MV-4-11 (cell line): Measurements from ENCODE around the gene SLC25A30.
A peak's percentile ranks its signal among the peaks of the same experiment; 100 is the strongest.
"Not testable (repeated sequence)": the region's sequence is repeated elsewhere in the genome, so short reads cannot be mapped to it uniquely, and the experiment has no call there.

ENCODE experiments used
- DNase-seq: peaks from one replicate; lab custom pipeline; 2025; lab: John Stamatoyannopoulos, UW

SLC25A30 gene

GRCh38 chr13:45391926-45392325, 26.2 kb downstream of the SLC25A30 start:
- no peak for DNase-seq

DNA sequence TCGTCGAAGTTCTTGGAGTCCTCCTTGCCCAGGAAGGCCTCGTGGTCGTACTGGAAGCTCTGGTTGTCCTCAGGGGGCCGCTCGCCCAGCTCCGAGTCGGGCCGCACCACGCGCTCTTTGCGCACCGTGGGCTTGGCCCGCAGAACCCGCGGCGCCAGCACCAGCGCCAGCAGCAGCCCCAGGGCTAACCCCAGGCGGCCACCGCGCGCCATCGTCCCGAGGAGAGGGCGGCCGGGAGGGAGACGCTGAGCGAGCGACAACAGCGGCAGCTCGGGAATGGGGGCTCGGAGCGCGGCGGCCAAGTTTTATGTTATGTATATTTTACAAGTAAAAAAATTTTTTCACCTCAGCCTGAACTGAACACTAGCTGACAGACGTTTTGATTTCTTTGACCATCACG, 27.0 kb downstream of the SLC25A30 start:
- DNase-seq = not testable (repeated sequence)

- DNase-seq = not testable (repeated sequence)
These were observed 27.8 kb downstream of the SLC25A30 start for GRCh38 chr13:45390348-45390747.

GRCh38 chr13:45388664-45389063, 29.5 kb downstream of the SLC25A30 start:
- DNase-seq = no peak

DNA sequence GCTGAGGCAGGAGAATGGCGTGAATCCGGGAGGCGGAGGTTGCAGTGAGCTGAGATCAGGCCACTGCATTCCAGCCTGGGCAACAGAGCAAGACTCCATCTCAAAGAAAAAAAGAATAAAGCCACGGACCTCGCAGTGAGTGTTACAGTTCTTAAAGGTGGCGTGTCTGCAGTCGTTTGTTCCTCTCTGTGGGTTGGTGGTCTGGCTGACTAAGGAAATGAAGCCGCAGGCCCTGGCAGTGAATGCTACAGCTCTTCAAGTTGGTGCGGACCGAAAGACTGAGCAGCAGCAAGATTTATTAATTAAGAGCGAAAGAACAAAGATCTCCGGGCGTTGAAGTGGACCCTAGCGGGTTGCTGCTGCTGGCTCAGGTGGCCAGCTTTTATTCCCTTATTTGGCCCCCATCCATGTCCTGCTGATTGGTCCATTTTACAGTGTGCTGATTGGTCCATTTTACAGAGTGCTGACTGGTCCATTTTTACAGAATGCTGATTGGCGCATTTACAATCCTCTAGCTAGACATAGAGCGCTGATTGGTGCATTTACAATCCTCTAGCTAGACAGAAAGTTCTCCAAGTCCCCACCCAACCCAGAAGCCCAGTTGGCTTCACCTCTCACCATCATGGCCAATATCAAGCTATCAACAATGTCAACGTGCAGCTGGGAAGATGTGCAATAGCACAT, 31.1 kb downstream of the SLC25A30 start:
- DNase-seq = peak; percentile 88

DNA sequence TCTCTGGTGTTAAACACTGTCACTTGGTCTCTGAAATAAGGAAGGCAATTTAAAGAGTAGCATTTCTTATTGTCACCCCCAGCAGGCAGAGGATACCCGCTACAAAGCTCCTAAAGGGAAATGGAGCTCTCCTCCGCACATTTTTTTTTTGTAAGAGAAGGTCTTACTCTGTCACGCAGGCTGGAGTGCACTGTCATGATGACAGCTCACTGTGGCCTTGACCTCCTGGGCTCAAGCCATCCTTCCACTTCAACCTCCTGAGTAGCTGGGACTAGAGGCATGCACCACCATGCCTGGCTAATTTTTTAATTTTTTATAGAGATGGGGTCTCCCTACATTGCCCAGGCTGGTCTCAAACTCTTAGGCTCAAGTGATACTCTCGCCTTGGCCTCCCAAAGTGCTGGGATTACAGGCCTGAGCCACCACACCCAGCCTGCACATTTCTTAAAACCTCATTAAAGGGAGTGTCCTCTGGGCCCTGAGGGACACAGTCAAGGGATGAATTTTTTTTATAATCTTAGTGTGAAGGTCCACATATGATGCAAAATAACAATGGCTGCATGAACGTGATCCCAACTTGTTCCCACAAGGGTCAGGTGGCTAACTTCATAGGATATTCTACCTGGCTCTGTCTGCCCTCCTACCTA, 32.1 kb downstream of the SLC25A30 start:
- DNase-seq = peak; percentile 58

GRCh38 chr13:45385320-45385719, 32.9 kb downstream of the SLC25A30 start:
- DNase-seq = no peak

- no peak for DNase-seq
These were observed 33.5 kb downstream of the SLC25A30 start for GRCh38 chr13:45384474-45385174.

- not testable (repeated sequence) for DNase-seq
These were observed 35.4 kb downstream of the SLC25A30 start for GRCh38 chr13:45382739-45383138.

DNA sequence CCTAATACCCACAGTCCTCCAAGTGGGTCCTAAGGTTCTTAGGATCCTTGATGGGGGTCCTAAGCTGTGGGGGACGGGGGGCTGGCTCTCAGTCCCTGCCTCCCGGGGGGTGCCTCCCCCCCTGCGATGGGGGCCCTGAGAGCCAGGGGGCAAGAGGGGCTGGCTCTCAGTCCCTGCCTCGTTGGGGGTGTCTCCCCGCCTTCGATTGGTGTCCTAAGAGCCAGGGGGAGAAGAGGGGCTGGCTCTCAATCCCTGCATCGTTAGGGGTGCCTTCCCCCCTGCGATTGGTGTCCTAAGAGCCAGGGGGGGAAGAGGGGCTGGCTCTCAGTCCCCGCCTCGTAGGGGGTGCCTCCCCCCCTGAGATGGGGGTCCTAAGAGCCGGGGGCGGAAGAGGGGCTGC, 37.0 kb downstream of the SLC25A30 start:
- DNase-seq = no peak

- not testable (repeated sequence) for DNase-seq
These were observed 37.5 kb downstream of the SLC25A30 start for GRCh38 chr13:45380708-45381107.

DNA sequence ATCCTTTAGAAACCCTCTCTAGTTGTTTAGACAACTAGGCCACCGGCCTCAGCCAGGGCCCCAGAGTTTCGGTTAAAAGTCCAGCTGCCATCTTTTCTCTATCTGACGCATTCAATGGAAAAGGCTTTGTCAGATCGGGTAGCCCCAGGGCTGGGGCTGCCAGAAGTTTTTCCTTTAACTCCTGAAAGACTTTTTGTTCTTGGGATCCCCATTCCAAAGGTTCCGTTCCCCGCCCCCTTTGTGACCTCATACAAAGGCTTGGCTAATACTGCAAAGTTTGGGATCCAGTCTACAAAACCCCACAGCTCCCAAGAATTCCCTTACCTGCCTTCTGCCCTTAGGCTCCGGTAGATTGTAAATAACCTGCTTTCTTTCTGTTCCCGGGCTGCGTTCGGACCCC, 38.7 kb downstream of the SLC25A30 start:
- not testable (repeated sequence) for DNase-seq

DNA sequence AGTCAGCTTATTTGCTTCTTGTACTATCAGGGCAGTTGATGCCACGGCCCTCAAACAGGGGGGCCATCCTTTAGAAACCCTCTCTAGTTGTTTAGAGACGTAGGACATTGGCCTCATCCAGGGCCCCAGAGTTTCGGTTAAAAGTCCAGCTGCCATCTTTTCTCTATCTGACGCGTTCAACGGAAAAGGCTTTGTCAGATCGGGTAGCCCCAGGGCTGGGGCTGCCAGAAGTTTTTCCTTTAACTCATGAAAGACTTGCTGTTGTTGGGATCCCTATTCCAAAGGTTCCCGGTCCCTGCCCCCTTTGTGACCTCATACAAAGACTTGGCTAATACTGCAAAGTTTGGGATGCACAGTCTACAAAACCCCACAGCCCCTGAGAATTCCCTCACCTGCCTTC, 39.4 kb downstream of the SLC25A30 start:
- DNase-seq = not testable (repeated sequence)

GRCh38 chr13:45377314-45377713, 40.9 kb downstream of the SLC25A30 start:
- DNase-seq = not testable (repeated sequence)

GRCh38 chr13:45376651-45377050, 41.5 kb downstream of the SLC25A30 start:
- DNase-seq = not testable (repeated sequence)

GRCh38 chr13:45374917-45375316, 43.3 kb downstream of the SLC25A30 start:
- no peak for DNase-seq

DNA sequence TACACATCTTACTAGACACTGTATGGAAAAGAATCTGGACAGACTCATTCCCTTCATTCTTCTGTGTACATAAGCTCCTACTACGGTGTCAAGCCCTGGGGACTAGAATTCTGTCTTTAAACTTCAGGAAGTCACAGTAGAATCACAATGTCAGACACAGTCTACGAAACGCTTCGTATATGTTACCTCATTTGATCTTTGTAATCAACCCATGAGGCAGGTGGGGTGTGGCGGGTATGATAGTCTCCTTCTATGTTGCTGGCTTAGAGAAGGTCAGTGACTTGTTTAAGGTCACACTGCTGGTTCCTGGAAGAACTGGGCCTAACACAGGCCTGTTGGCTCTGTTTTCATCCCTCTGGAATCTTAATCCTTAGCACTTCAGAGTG, 45.0 kb downstream of the SLC25A30 start:
- no peak for DNase-seq

DNA sequence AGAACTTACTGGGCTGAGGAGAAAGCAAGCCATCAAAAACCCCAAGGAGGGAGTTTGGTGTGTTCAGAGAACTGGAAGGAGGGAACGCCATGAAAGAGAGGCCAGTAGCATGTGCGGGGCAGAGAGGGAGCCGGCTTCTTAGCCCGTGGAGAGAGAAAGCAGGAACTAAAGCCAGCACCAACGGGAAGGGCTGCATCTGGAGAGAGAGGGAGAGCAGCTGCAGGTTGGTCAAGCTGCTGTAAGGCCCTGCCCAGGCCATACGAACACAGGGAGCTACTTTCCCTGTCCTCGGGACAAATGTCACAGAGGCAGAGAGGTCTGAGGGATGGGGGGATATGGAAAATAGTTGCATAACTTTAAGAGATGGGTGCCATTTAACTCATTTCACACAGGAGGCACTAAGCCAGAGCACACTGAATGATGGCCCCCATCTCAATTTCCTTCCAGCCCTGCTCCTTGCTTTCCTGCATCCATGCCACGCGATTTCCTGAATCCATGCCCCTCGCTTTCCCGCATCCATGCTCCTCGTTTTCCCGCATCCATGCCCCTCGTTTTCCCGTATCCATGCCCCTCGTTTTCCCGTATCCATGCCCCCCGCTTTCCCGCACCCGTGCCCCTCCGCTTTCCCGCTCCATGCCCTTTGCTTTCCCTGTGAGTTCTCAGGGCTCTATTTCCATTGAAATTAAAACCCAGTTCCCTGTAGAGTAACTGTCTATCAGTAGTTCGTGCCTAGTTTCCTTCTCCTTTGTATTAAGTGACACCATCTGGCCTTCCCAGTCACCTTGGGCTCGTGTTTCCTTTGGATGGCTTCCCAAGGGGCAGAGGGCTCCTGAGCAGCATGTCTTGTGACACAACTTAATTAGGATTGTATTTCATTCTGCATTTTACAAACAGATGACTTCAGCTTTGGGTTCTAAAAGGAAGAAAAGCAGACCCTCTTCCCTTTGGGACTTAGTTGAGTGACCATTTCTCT, 45.7 kb downstream of the SLC25A30 start:
- peak; percentile 17 for DNase-seq

DNA sequence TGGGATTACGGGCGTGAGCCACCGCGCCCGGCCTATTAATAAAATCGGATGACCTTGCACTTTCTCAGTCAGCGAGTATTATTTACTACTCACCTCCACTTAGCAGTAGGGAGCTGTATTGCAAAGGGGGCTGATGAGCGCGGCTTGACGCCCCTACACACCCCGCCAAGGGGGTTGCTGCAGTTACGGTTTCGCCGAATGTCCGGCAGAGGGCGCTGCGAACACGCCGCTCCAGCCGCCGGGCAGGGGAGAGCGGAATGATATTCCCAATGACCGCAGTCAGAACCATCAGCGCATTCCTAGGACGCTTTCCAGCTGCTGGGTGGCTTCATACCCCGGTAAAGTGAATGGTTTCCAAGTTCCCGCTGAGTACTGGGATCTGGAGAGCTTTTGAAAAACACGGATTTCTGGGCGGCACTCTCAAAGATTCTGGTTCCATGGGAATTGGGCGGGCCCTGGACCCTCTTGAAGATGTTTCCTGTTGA, 47.2 kb downstream of the SLC25A30 start:
- DNase-seq = no peak

DNA sequence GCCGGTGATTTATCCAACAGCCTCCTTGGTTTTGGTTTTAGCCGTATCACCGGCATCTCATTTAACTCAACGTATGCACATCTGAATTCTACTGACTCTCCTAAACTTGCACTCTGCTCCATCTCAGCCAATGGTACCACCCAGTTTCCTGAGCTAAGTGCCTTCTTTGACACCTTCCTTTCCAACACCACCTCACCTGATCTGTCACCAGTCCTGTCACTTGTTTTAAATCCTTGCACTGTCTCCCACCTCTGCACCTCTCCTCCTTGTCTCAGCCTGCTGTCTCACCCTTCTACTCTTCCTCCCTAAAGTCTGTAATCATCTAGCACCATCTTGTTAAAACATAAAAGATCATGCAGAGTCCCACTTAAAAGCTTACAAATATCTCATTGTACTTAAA, 49.1 kb downstream of the SLC25A30 start:
- no peak for DNase-seq

- DNase-seq = no peak
These were observed 49.6 kb downstream of the SLC25A30 start for GRCh38 chr13:45368571-45368970.

DNA sequence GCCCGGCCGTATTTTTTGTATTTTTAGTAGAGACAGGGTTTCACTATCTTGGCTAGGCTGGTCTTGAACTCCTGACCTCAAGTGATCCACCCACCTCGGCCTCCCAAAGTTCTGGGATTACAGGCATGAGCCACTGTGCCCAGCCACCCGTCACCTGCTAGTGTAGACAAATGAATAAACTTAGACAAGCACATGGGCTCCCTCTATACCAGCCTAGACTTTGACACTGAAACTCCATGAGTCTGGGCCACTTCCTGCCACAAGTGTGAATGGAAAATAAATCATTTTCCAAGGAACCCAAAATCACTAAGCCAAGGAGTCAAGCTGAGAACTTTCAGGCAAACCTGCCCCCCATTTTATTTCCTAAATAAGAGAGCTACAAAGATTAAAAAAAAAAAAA, 50.2 kb downstream of the SLC25A30 start:
- no peak for DNase-seq
